ENCODE data around the gene AMPD1.

AMPD1 gene

GRCh38 chr1:114695430-114696058 is at the start of gene AMPD1:
Gene AMPD1 (minus strand): TSS chr1:114695546. CDS start chr1:114695471, 75 bp downstream.
- DNase-seq (ENCODE audit: low read depth in 2 of 2) = peak; percentile 41 to 59

GRCh38 chr1:114741963-114742746 is 46.8 kb upstream of the AMPD1 start:
- no peak for DNase-seq (ENCODE audit: low read depth in 2 of 2)

- DNase-seq (ENCODE audit: low read depth in 2 of 2) = no peak
These were observed 45.0 kb upstream of the AMPD1 start for GRCh38 chr1:114740331-114740730.

- no peak for DNase-seq (ENCODE audit: low read depth in 2 of 2)
These were observed 42.0 kb upstream of the AMPD1 start for GRCh38 chr1:114737314-114737849.

- DNase-seq (ENCODE audit: low read depth in 2 of 2) = no peak
These were observed 40.1 kb upstream of the AMPD1 start for GRCh38 chr1:114735479-114735878.

- no peak for DNase-seq (ENCODE audit: low read depth in 2 of 2)
These were observed 34.4 kb upstream of the AMPD1 start for GRCh38 chr1:114729782-114730181.

- no peak for DNase-seq (ENCODE audit: low read depth in 2 of 2)
These were observed 33.2 kb upstream of the AMPD1 start for GRCh38 chr1:114728553-114728952.

- DNase-seq (ENCODE audit: low read depth in 2 of 2) = no peak
These were observed 29.9 kb upstream of the AMPD1 start for GRCh38 chr1:114725230-114725629.

GRCh38 chr1:114723915-114724314 is 28.6 kb upstream of the AMPD1 start:
- DNase-seq (ENCODE audit: low read depth in 2 of 2) = no peak

GRCh38 chr1:114723457-114723856 is 28.1 kb upstream of the AMPD1 start:
- no peak for DNase-seq (ENCODE audit: low read depth in 2 of 2)

- no peak for DNase-seq (ENCODE audit: low read depth in 2 of 2)
These were observed 25.1 kb upstream of the AMPD1 start for GRCh38 chr1:114720492-114720891.

GRCh38 chr1:114719424-114719787 is 24.1 kb upstream of the AMPD1 start:
- DNase-seq (ENCODE audit: low read depth in 2 of 2) = no peak

GRCh38 chr1:114718661-114719423 is 23.5 kb upstream of the AMPD1 start:
- no peak for DNase-seq (ENCODE audit: low read depth in 2 of 2)

- peak; percentile 70 to 78 for DNase-seq (ENCODE audit: low read depth in 2 of 2)
These were observed 21.2 kb upstream of the AMPD1 start, which contains the start of gene NRAS for GRCh38 chr1:114716304-114717170. Gene NRAS (minus strand): TSS chr1:114716771. CDS start chr1:114716160, 611 bp downstream.

- no peak for DNase-seq (ENCODE audit: low read depth in 2 of 2)
These were observed 20.6 kb upstream of the AMPD1 start for GRCh38 chr1:114715952-114716303.

GRCh38 chr1:114712977-114713376 is 17.6 kb upstream of the AMPD1 start:
- DNase-seq (ENCODE audit: low read depth in 2 of 2) = no peak

- DNase-seq (ENCODE audit: low read depth in 2 of 2) = no peak
These were observed 15.0 kb upstream of the AMPD1 start for GRCh38 chr1:114710360-114710759.

GRCh38 chr1:114707604-114708003 is 12.3 kb upstream of the AMPD1 start:
- DNase-seq (ENCODE audit: low read depth in 2 of 2) = no peak

GRCh38 chr1:114703242-114703641 is 7.9 kb upstream of the AMPD1 start:
- no peak for DNase-seq (ENCODE audit: low read depth in 2 of 2)

GRCh38 chr1:114702737-114703136 is 7.4 kb upstream of the AMPD1 start:
- DNase-seq (ENCODE audit: low read depth in 2 of 2) = no peak

- DNase-seq (ENCODE audit: low read depth in 2 of 2) = no peak
These were observed 6.6 kb upstream of the AMPD1 start for GRCh38 chr1:114701931-114702330.
